A549 (cell line): ENCODE measurements around the gene SMIM28. TPM values are rescaled to one million over a fixed set of nuclear protein-coding genes. Genes with fewer than 3 reads are reported as not detected.

ENCODE experiments used
- ATAC-seq, 2 experiments: fragments of 200-7000 bp in 1 of 2; fragments of >200 bp in 1 of 2; cut with Nextera tagmentation in 1 of 2; cut with Tn5 transposase in 1 of 2; 3 replicates each; pipeline versions ENCODE4 v1.8.0 to v1.9.1; 2018 to 2020; ENCODE audit warnings: mild to moderate bottlenecking in 1 of 2, moderate library complexity in 1 of 2
- CTCF ChIA-PET: fragments of 300-600 bp; sonication (Branson Sonifier 250); formaldehyde crosslinking; extraction: SDS; loops from one replicate; lab custom pipeline; 2021; ENCODE audit warnings: antibody characterized with exemption, inconsistent platforms; lab: Yijun Ruan, JAX
- POLR2A ChIA-PET: fragments of 350-600 bp; formaldehyde crosslinking; extraction: SDS; loops from one replicate; lab custom pipeline; 2021; ENCODE audit warnings: antibody characterized with exemption, inconsistent platforms; lab: Yijun Ruan, JAX
- DNase-seq, 2 experiments: peaks; one replicate each; pipeline versions ENCODE4 v3.0.0 to v3.0.0-alpha.2; 2011 to 2016; ENCODE audit warnings: low read depth in 1 of 2, low spot score in 1 of 2
- FAIRE-seq: peaks from 2 replicates; lab custom pipeline; 2011; peaks lifted over from hg19 to GRCh38; lab: Jason Lieb, UNC
- H3K27ac ChIP-seq, 2 experiments: fragments of >200 bp; sonication (Bioruptor Twin); formaldehyde crosslinking; 3 replicates each; pipeline ENCODE4 v1.5.1; 2016 to 2017
- H3K4me1 ChIP-seq: fragments of >200 bp; sonication (Bioruptor Twin); formaldehyde crosslinking; 3 replicates; pipeline ENCODE4 v1.6.1; 2016
- H3K4me2 ChIP-seq: fragments of >200 bp; sonication (Bioruptor Twin); formaldehyde crosslinking; 3 replicates; pipeline ENCODE4 v1.6.1; 2016
- H3K4me3 ChIP-seq: fragments of >200 bp; sonication (Bioruptor Twin); formaldehyde crosslinking; 3 replicates; pipeline ENCODE4 v1.5.1; 2016
- H3K9me3 ChIP-seq: fragments of >200 bp; sonication (Bioruptor Twin); formaldehyde crosslinking; 3 replicates; pipeline ENCODE4 v1.6.1; 2016
- BCL3 ChIP-seq: fragments of >200 bp; sonication (Bioruptor Twin); formaldehyde crosslinking; IDR thresholded peaks from 3 replicates; pipeline ENCODE4 v1.6.1; 2016
- CBX8 ChIP-seq: fragments of 200-600 bp; sonication (generic); IDR thresholded peaks from 2 replicates; pipeline ENCODE4 v1.6.1; 2016
- CEBPB ChIP-seq, 2 experiments: fragments of >200 bp in 1 of 2; sonication (Bioruptor Twin) in 1 of 2; formaldehyde crosslinking in 1 of 2; IDR thresholded peaks; 2 replicates each; pipeline ENCODE4 v1.6.1; 2012 to 2016
- CHD4 ChIP-seq: fragments of 200-600 bp; sonication (generic); IDR thresholded peaks from 2 replicates; pipeline ENCODE4 v1.6.1; 2016; ENCODE audit warnings: antibody characterized with exemption, mild to moderate bottlenecking, borderline replicate concordance
- CTCF ChIP-seq: fragments of >200 bp; sonication (Bioruptor Twin); formaldehyde crosslinking; IDR thresholded peaks from 3 replicates; pipeline ENCODE4 v1.5.1; 2016
- E2F6 ChIP-seq: IDR thresholded peaks from 2 replicates; pipeline ENCODE4 v1.6.1; 2012; ENCODE audit warnings: low read depth, borderline replicate concordance
- EP300 ChIP-seq, 2 experiments: fragments of >200 bp; sonication (Bioruptor Twin); formaldehyde crosslinking; IDR thresholded peaks; 2 replicates in 1 of 2; 3 replicates in 1 of 2; pipeline ENCODE4 v1.6.1; 2016 to 2017
- FOSL2 ChIP-seq, 2 experiments: fragments of 450-650 bp in 1 of 2; fragments of >200 bp in 1 of 2; sonication (Bioruptor Twin) in 1 of 2; formaldehyde crosslinking; IDR thresholded peaks; 2 replicates each; pipeline versions ENCODE4 v1.5.0 to v1.6.1; 2016 to 2020; ENCODE audit warnings: mild to moderate bottlenecking in 1 of 2, moderate library complexity in 1 of 2
- FOXS1 ChIP-seq: fragments of 250-450 bp; sonication (Bioruptor Pico); IDR thresholded peaks from 2 replicates; pipeline ENCODE4 v1.5.0; 2020; ENCODE audit warnings: mild to moderate bottlenecking, moderate library complexity
- HES2 ChIP-seq: fragments of >200 bp; sonication (Bioruptor Twin); formaldehyde crosslinking; IDR thresholded peaks from 2 replicates; pipeline ENCODE4 v1.6.1; 2016
- HMGXB4 ChIP-seq: fragments of 250-450 bp; sonication (Bioruptor Pico); IDR thresholded peaks from 2 replicates; pipeline ENCODE4 v1.5.0; 2021; ENCODE audit warnings: mild to moderate bottlenecking, moderate library complexity, borderline replicate concordance
- HOXB13 ChIP-seq: fragments of 250-450 bp; sonication (Bioruptor Pico); IDR thresholded peaks from 2 replicates; pipeline ENCODE4 v1.5.0; 2020; ENCODE audit warnings: low read depth, mild to moderate bottlenecking, moderate library complexity
- JUN ChIP-seq, 2 experiments: fragments of >200 bp; sonication (Bioruptor Twin); formaldehyde crosslinking; IDR thresholded peaks; 2 replicates in 1 of 2; 3 replicates in 1 of 2; pipeline ENCODE4 v1.6.1; 2016 to 2017
- KDM5A ChIP-seq: fragments of 200-600 bp; sonication (generic); IDR thresholded peaks from 2 replicates; pipeline ENCODE4 v1.6.1; 2016; ENCODE audit warnings: antibody characterized with exemption, mild to moderate bottlenecking
- MAFK ChIP-seq: fragments of 450-650 bp; IDR thresholded peaks from 2 replicates; pipeline ENCODE4 v1.6.1; 2014; ENCODE audit not compliant: partially characterized antibody
- MAX ChIP-seq: IDR thresholded peaks from 2 replicates; pipeline ENCODE4 v1.6.1; 2012
- NFE2L2 ChIP-seq: fragments of 150-350 bp; conservative IDR thresholded peaks from 2 replicates; pipeline ENCODE4 v1.6.1; 2014; ENCODE audit warnings: low read length
- PBX3 ChIP-seq: IDR thresholded peaks from 2 replicates; pipeline ENCODE4 v1.6.1; 2012
- RARB ChIP-seq: fragments of 250-450 bp; sonication (Bioruptor Pico); IDR thresholded peaks from 2 replicates; pipeline ENCODE4 v1.8.0; 2021; ENCODE audit warnings: mild to moderate bottlenecking, moderate library complexity
- SREBF2 ChIP-seq: fragments of 450-650 bp; IDR thresholded peaks from 2 replicates; pipeline ENCODE4 v1.6.1; 2014; ENCODE audit warnings: mild to moderate bottlenecking, moderate library complexity
- ZFP36 ChIP-seq: fragments of 450-650 bp; IDR thresholded peaks from 2 replicates; pipeline ENCODE4 v1.6.1; 2014; ENCODE audit warnings: borderline replicate concordance; ENCODE audit not compliant: partially characterized antibody
- ZSCAN20 ChIP-seq: fragments of 250-450 bp; sonication (Bioruptor Pico); IDR thresholded peaks from 2 replicates; pipeline ENCODE4 v1.8.0; 2022; ENCODE audit warnings: mild to moderate bottlenecking, moderate library complexity
- WGBS: methylation state at CpG from one replicate; pipeline ENCODE4 v1.1.6; 2017; ENCODE audit errors: missing lambda C conversion rate; 5-methylcytosine and 5-hydroxymethylcytosine counted together
- polyA plus RNA-seq, 4 experiments: library from polyadenylated mRNA; depleted of rRNA in 3 of 4; stranded (reverse); fragments of >200 nt; fragmentation: RNase III in 1 of 4; extraction: RNeasy Plus Mini Kit Qiagen cat#74134 plus additional on column Dnase treatment in 1 of 4; gene quantifications; 2 replicates in 3 of 4; 3 replicates in 1 of 4; pipeline ENCODE4 v1.2.3, GENCODE V29; 2011 to 2017

The SMIM28 gene
- polyA plus RNA-seq, 2 of the 4 experiments (the other 2 are of a cell fraction), result not detected

- TF ChIP-seq HMGXB4 (no peak), MAFK (no peak), E2F6 (no peak), MAX (no peak), EP300 (IDR thresholded peaks at IDR 0.05) (no peak)
- TF ChIP-seq, all 56 proteins: peak for 0
Observed at GRCh38 chr6:138339024-138339423, 38.7 kb upstream of the SMIM28 start (continued).

- no peak overlapping the region for H3K27ac ChIP-seq
- no peak overlapping the region for H3K4me2 ChIP-seq
- no peak for DNase-seq
- no peak for ATAC-seq
- H3K4me1 ChIP-seq, result no peaks in the 10 kb centered on the region
- no peak overlapping the region for H3K4me3 ChIP-seq
- 0% methylated on average over 1 of the region's 1 CpG for WGBS
- no peak for FAIRE-seq
- TF ChIP-seq CHD4, result no peak
- TF ChIP-seq, all 56 proteins: peak for 0
- CTCF ChIA-PET, result no interaction called here
- no peaks in the 10 kb centered on the region for H3K9me3 ChIP-seq
- POLR2A ChIA-PET, result no interaction called here
Observed at GRCh38 chr6:138341176-138341575, 36.5 kb upstream of the SMIM28 start.

GRCh38 chr6:138343112-138343511 is 34.6 kb upstream of the SMIM28 start:
- DNase-seq (no peak), FAIRE-seq (no peak)
- CTCF ChIA-PET, result no interaction called here
- H3K27ac ChIP-seq, result no peak overlapping the region
- H3K4me1 ChIP-seq, result no peaks in the 10 kb centered on the region
- H3K4me3 ChIP-seq, result no peak overlapping the region
- TF ChIP-seq HES2 (no peak), ZSCAN20 (CRISPR knock-in tag) (no peak), CTCF (no peak), HOXB13 (CRISPR knock-in tag) (no peak), CEBPB (IDR thresholded peaks at IDR 0.05) (no peak), NFE2L2 (no peak), ZFP36 (no peak), CBX8 (no peak), KDM5A (no peak), CHD4 (no peak), RARB (CRISPR knock-in tag) (no peak), FOXS1 (CRISPR knock-in tag) (no peak), MAFK (no peak), BCL3 (no peak), SREBF2 (no peak), E2F6 (no peak), PBX3 (no peak), JUN (IDR thresholded peaks at IDR 0.05) (no peak), FOSL2 (IDR thresholded peaks at IDR 0.05) (no peak), FOSL2 (CRISPR knock-in tag; IDR thresholded peaks at IDR 0.05) (no peak), MAX (no peak)
- TF ChIP-seq, all 56 proteins: peak for 0
- POLR2A ChIA-PET, result no interaction called here
- no peak overlapping the region for H3K4me2 ChIP-seq
- ATAC-seq, result no peak
- no peaks in the 10 kb centered on the region for H3K9me3 ChIP-seq
